ENCODE results near the gene ST3GAL4.
A peak's percentile ranks its signal among the peaks of the same experiment; 100 is the strongest.

- TF ChIP-seq CTCF (IDR thresholded peaks at IDR 0.05) (no peak), POLR2A (IDR thresholded peaks at IDR 0.05) (no peak), EP300 (IDR thresholded peaks at IDR 0.05) (no peak), POLR2AphosphoS5 (IDR thresholded peaks at IDR 0.05) (peak; percentile 22 to 63 (median 29))
Observed at GRCh38 chr11:126416542-126417090, 61.1 kb downstream of the ST3GAL4 start.
